AG04450 (cell line): ENCODE data around the gene ALG6. TPM values are rescaled to one million over a fixed set of nuclear protein-coding genes. Genes with fewer than 3 reads are reported as not detected.

ENCODE experiments used
- CTCF ChIA-PET: fragments of 300-600, 350-600 bp; formaldehyde crosslinking; extraction: SDS; loops from one replicate; lab custom pipeline; 2022; ENCODE audit warnings: antibody characterized with exemption, inconsistent platforms; lab: Charles Lee
- POLR2A ChIA-PET: fragments of 350-600 bp; formaldehyde crosslinking; extraction: SDS; loops from one replicate; lab custom pipeline; 2021; ENCODE audit warnings: antibody characterized with exemption, inconsistent platforms; lab: Yijun Ruan, JAX
- DNase-seq: peaks from one replicate; pipeline ENCODE4 v3.0.0-alpha.2; 2011; ENCODE audit warnings: low read depth, low spot score
- H3K27ac ChIP-seq: one replicate; pipeline ENCODE4 v1.5.1; 2012; ENCODE audit warnings: low read depth, low read length, control low read depth
- H3K27me3 ChIP-seq: one replicate; pipeline ENCODE4 v1.6.0; 2012; ENCODE audit warnings: low read length; ENCODE audit not compliant: control insufficient read depth, insufficient read depth
- H3K4me3 ChIP-seq: 2 replicates; pipeline ENCODE4 v1.5.1; 2011; ENCODE audit warnings: mild to moderate bottlenecking, low read depth, low read length, control low read depth
- H3K9me3 ChIP-seq: 2 replicates; pipeline ENCODE4 v1.5.1; 2012; ENCODE audit warnings: low read length; ENCODE audit not compliant: control insufficient read depth, insufficient read depth
- CTCF ChIP-seq: IDR thresholded peaks from 2 replicates; pipeline ENCODE4 v1.5.1; 2011; ENCODE audit warnings: low read depth, low read length, control low read depth, inconsistent platforms
- polyA plus RNA-seq: library from polyadenylated mRNA; depleted of rRNA; stranded (reverse); fragments of >200 nt; gene quantifications from 2 replicates; pipeline ENCODE4 v1.2.3, GENCODE V29; 2011

ALG6 gene
- polyA plus RNA-seq, 1 experiment: 21.6 TPM

- ChIA-PET CTCF (no interaction called here), POLR2A (no interaction called here)
- DNase-seq: no peak
- no peak overlapping the region for H3K4me3 ChIP-seq
- H3K27ac ChIP-seq: no peak overlapping the region
- H3K27me3 ChIP-seq: no peaks in the 10 kb centered on the region
- TF ChIP-seq CTCF: no peak
- H3K9me3 ChIP-seq: no peaks in the 10 kb centered on the region; the same call in 1 of the 2 replicates
Measured at GRCh38 chr1:63381741-63382140, 14.3 kb downstream of the ALG6 start.

GRCh38 chr1:63401945-63402344 lies 34.5 kb downstream of the ALG6 start:
- H3K9me3 ChIP-seq: no peaks in the 10 kb centered on the region
- no peak overlapping the region for H3K4me3 ChIP-seq
- CTCF ChIA-PET: no interaction called here
- no peak overlapping the region for H3K27ac ChIP-seq
- POLR2A ChIA-PET: no interaction called here
- no peak for DNase-seq
- no peaks in the 10 kb centered on the region for H3K27me3 ChIP-seq
- no peak for TF ChIP-seq CTCF

GRCh38 chr1:63403386-63403785 lies 36.0 kb downstream of the ALG6 start:
- Histone ChIP-seq H3K27me3 (no peaks in the 10 kb centered on the region), H3K27ac (no peak overlapping the region), H3K4me3 (no peak overlapping the region), H3K9me3 (no peaks in the 10 kb centered on the region)
- no peak for DNase-seq
- CTCF ChIA-PET: interaction anchor here (1.4 kb wide), 1 partner anchor 75 kb away, joined by 4 read pairs; no protein-coding TSS in a partner anchor
- no peak for TF ChIP-seq CTCF
- POLR2A ChIA-PET: no interaction called here

- no peaks in the 10 kb centered on the region for H3K9me3 ChIP-seq
- no peak for TF ChIP-seq CTCF
- H3K4me3 ChIP-seq: no peak overlapping the region
- no peak for DNase-seq
- H3K27me3 ChIP-seq: no peaks in the 10 kb centered on the region
- H3K27ac ChIP-seq: no peak overlapping the region
- ChIA-PET POLR2A (no interaction called here), CTCF (interaction anchor here (0.8 to 1.4 kb wide), 6 partner anchors 11 to 563 kb away, joined by 3 to 4 read pairs (median 3); no protein-coding TSS in a partner anchor)
Measured at GRCh38 chr1:63405021-63405420, 37.6 kb downstream of the ALG6 start.

- no peak overlapping the region for H3K27ac ChIP-seq
- H3K9me3 ChIP-seq: no peaks in the 10 kb centered on the region
- no peak for TF ChIP-seq CTCF
- POLR2A ChIA-PET: no interaction called here
- no peak overlapping the region for H3K4me3 ChIP-seq
- no peaks in the 10 kb centered on the region for H3K27me3 ChIP-seq
- no peak for DNase-seq
- CTCF ChIA-PET: interaction anchor here (1.0 to 1.3 kb wide), 2 partner anchors 10 to 12 kb away, joined by 3 read pairs; no protein-coding TSS in a partner anchor
Measured at GRCh38 chr1:63405987-63406386, 38.6 kb downstream of the ALG6 start.
